ENCODE data around the gene GPA33.

The GPA33 gene

GRCh38 chr1:167127661-167128060 lies 37.5 kb upstream of the GPA33 start:
- Histone ChIP-seq H3K9me3 (ENCODE audit: low read length) (no peaks in the 10 kb centered on the region), H3K27me3 (ENCODE audit: control insufficient read depth in 1 of 2, insufficient read depth in 2 of 2, low read length in 2 of 2) (peaks cover 0 to 3% of the 10 kb centered on the region in 2 donors), H3K4me3 (ENCODE audit: low read depth in 1 of 2, low read length in 2 of 2) (no peak overlapping the region), H3K27ac (ENCODE audit: low read depth, low read length) (no peak overlapping the region), H3K4me1 (ENCODE audit: insufficient read depth, low read length) (no peaks in the 10 kb centered on the region), H3K36me3 (ENCODE audit: insufficient read depth, low read length) (no peaks in the 10 kb centered on the region), H3K9ac (ENCODE audit: low read length) (no peak overlapping the region)

GRCh38 chr1:167127236-167127635 lies 37.1 kb upstream of the GPA33 start:
- H3K4me3 ChIP-seq (ENCODE audit: low read depth in 1 of 2, low read length in 2 of 2) = no peak overlapping the region
- H3K36me3 ChIP-seq (ENCODE audit: insufficient read depth, low read length) = no peaks in the 10 kb centered on the region
- no peaks in the 10 kb centered on the region for H3K9me3 ChIP-seq (ENCODE audit: low read length)
- peaks cover 0 to 3% of the 10 kb centered on the region in 2 donors for H3K27me3 ChIP-seq (ENCODE audit: control insufficient read depth in 1 of 2, insufficient read depth in 2 of 2, low read length in 2 of 2)
- H3K4me1 ChIP-seq (ENCODE audit: insufficient read depth, low read length) = no peaks in the 10 kb centered on the region
- H3K27ac ChIP-seq (ENCODE audit: low read depth, low read length) = no peak overlapping the region
- H3K9ac ChIP-seq (ENCODE audit: low read length) = no peak overlapping the region

DNA sequence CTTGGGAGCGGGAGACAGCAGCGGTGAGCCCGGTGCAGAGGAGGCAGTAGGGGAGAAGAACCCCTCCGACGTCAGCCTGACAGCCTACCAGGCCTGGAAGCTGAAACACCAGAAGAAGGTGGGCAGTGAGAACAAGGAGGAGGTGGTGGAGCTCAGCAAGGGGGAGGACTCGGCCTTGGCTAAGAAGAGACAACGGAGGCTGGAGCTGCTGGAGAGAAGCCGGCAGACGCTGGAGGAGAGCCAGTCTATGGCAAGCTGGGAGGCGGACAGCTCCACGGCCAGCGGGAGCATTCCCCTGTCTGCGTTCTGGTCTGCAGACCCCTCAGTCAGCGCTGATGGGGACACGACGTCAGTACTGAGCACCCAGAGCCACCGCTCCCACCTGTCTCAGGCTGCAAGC lies 36.6 kb upstream of the GPA33 start:
- Histone ChIP-seq H3K4me3 (ENCODE audit: low read depth in 1 of 2, low read length in 2 of 2) (no peak overlapping the region), H3K27me3 (ENCODE audit: control insufficient read depth in 1 of 2, insufficient read depth in 2 of 2, low read length in 2 of 2) (peaks cover 0 to 3% of the 10 kb centered on the region in 2 donors), H3K36me3 (ENCODE audit: insufficient read depth, low read length) (no peaks in the 10 kb centered on the region), H3K27ac (ENCODE audit: low read depth, low read length) (no peak overlapping the region), H3K4me1 (ENCODE audit: insufficient read depth, low read length) (no peaks in the 10 kb centered on the region), H3K9ac (ENCODE audit: low read length) (no peak overlapping the region), H3K9me3 (ENCODE audit: low read length) (no peaks in the 10 kb centered on the region)

DNA sequence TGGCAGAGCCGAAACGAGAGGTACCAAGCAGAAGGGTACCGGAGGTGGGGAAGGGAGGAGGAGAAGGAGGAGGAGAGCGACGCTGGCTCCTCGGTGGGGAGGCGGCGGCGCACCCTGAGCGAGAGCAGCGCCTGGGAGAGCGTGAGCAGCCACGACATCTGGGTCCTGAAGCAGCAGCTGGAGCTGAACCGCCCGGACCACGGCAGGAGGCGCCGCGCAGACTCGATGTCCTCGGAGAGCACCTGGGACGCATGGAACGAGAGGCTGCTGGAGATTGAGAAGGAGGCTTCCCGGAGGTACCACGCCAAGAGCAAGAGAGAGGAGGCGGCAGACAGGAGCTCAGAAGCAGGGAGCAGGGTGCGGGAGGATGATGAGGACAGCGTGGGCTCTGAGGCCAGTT lies 36.1 kb upstream of the GPA33 start:
- H3K27ac ChIP-seq (ENCODE audit: low read depth, low read length) = no peak overlapping the region

DNA sequence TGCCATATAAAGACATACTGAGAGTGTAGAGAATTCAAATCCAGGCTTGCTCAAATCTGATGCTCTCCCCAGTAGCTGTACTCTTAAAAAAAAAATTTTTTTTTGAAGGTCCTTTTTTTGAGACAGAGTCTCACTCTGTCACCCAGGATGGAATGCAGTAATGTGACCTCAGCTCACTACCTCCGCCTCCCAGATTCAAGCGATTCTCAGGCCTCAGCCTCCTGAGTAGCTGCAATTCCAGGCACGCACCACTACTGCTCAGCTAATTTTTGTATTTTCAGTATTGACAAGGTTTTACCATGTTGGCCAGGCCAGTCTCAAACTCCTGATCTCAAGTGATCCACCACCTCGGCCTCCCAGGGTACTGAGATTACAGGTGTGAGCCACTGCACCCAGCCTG lies 32.4 kb upstream of the GPA33 start:
- no peak overlapping the region for H3K4me3 ChIP-seq (ENCODE audit: low read depth in 1 of 2, low read length in 2 of 2)
- no peaks in the 10 kb centered on the region for H3K36me3 ChIP-seq (ENCODE audit: insufficient read depth, low read length)
- H3K27me3 ChIP-seq (ENCODE audit: control insufficient read depth in 1 of 2, insufficient read depth in 2 of 2, low read length in 2 of 2) = peaks cover 0 to 6% of the 10 kb centered on the region in 2 donors
- H3K4me1 ChIP-seq (ENCODE audit: insufficient read depth, low read length) = no peaks in the 10 kb centered on the region
- no peak overlapping the region for H3K27ac ChIP-seq (ENCODE audit: low read depth, low read length)
- H3K9me3 ChIP-seq (ENCODE audit: low read length) = no peaks in the 10 kb centered on the region
- H3K9ac ChIP-seq (ENCODE audit: low read length) = no peak overlapping the region

More for the DNA sequence above, 36.1 kb upstream of the GPA33 start:
- H3K36me3 ChIP-seq (ENCODE audit: insufficient read depth, low read length) = no peaks in the 10 kb centered on the region
- H3K27me3 ChIP-seq (ENCODE audit: control insufficient read depth in 1 of 2, insufficient read depth in 2 of 2, low read length in 2 of 2) = peaks cover 0 to 3% of the 10 kb centered on the region in 2 donors
- no peaks in the 10 kb centered on the region for H3K4me1 ChIP-seq (ENCODE audit: insufficient read depth, low read length)
- H3K9me3 ChIP-seq (ENCODE audit: low read length) = no peaks in the 10 kb centered on the region
- H3K9ac ChIP-seq (ENCODE audit: low read length) = no peak overlapping the region
- no peak overlapping the region for H3K4me3 ChIP-seq (ENCODE audit: low read depth in 1 of 2, low read length in 2 of 2)

GRCh38 chr1:167122121-167122480 lies 31.9 kb upstream of the GPA33 start:
- H3K27ac ChIP-seq (ENCODE audit: low read depth, low read length) = no peak overlapping the region
- H3K9me3 ChIP-seq (ENCODE audit: low read length) = no peaks in the 10 kb centered on the region
- no peak overlapping the region for H3K4me3 ChIP-seq (ENCODE audit: low read depth in 1 of 2, low read length in 2 of 2)
- no peaks in the 10 kb centered on the region for H3K4me1 ChIP-seq (ENCODE audit: insufficient read depth, low read length)
- no peak overlapping the region for H3K9ac ChIP-seq (ENCODE audit: low read length)
- no peaks in the 10 kb centered on the region for H3K36me3 ChIP-seq (ENCODE audit: insufficient read depth, low read length)
- peaks cover 0 to 6% of the 10 kb centered on the region in 2 donors for H3K27me3 ChIP-seq (ENCODE audit: control insufficient read depth in 1 of 2, insufficient read depth in 2 of 2, low read length in 2 of 2)

DNA sequence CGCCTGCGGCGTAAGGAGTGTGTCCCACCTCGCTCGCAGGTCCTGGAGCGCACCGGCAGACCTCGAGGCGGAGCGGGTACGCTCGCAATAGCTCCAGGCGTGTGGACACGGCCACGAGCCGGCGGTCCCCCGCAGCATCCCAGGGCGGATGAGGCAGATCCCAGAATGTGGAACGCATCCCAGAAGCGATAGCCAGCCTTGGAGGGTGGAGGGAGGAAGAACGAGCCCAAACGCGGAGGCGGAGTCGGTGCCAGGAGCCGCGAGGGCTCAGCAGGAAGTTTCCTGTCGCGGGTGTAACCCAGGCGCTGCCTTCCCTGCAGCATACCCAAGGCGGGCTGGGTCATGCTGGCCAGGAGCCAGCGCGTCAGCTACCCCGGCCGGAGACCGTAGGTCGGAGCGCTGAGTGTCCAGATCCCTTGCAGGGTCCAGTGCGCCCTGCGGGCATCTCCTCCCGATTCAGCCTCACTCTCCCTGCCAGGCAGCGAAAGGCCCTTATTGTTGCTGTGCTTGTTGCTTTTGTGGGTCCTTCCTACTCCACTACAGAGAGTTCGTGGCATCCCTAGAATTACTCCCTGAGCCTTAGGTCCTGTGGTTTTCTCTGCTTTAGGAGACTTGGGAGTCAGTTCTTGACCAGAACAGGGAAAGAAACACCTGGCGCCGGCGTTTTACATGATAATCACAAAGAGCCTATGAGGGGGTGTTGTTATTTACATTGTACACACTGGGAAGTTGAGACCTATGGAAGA lies 31.4 kb upstream of the GPA33 start:
- Histone ChIP-seq H3K4me3 (ENCODE audit: low read depth in 1 of 2, low read length in 2 of 2) (peak overlapping the region; percentile 24 to 44), H3K9me3 (ENCODE audit: low read length) (no peaks in the 10 kb centered on the region), H3K27ac (ENCODE audit: low read depth, low read length) (peak overlapping the region; percentile 7), H3K9ac (ENCODE audit: low read length) (no peak overlapping the region), H3K4me1 (ENCODE audit: insufficient read depth, low read length) (no peaks in the 10 kb centered on the region), H3K27me3 (ENCODE audit: control insufficient read depth in 1 of 2, insufficient read depth in 2 of 2, low read length in 2 of 2) (peaks cover 0 to 6% of the 10 kb centered on the region in 2 donors), H3K36me3 (ENCODE audit: insufficient read depth, low read length) (no peaks in the 10 kb centered on the region)

- no peaks in the 10 kb centered on the region for H3K4me1 ChIP-seq (ENCODE audit: insufficient read depth, low read length)
- no peak overlapping the region for H3K27ac ChIP-seq (ENCODE audit: low read depth, low read length)
- peak overlapping the region; percentile 24 to 44 for H3K4me3 ChIP-seq (ENCODE audit: low read depth in 1 of 2, low read length in 2 of 2)
- no peak overlapping the region for H3K9ac ChIP-seq (ENCODE audit: low read length)
- peaks cover 0 to 6% of the 10 kb centered on the region in 2 donors for H3K27me3 ChIP-seq (ENCODE audit: control insufficient read depth in 1 of 2, insufficient read depth in 2 of 2, low read length in 2 of 2)
- no peaks in the 10 kb centered on the region for H3K36me3 ChIP-seq (ENCODE audit: insufficient read depth, low read length)
- H3K9me3 ChIP-seq (ENCODE audit: low read length) = no peaks in the 10 kb centered on the region
These were observed 30.7 kb upstream of the GPA33 start for GRCh38 chr1:167120899-167121298.

GRCh38 chr1:167119696-167120095 lies 29.5 kb upstream of the GPA33 start:
- H3K9ac ChIP-seq (ENCODE audit: low read length) = no peak overlapping the region
- H3K36me3 ChIP-seq (ENCODE audit: insufficient read depth, low read length) = no peaks in the 10 kb centered on the region
- no peak overlapping the region for H3K27ac ChIP-seq (ENCODE audit: low read depth, low read length)
- no peak overlapping the region for H3K4me3 ChIP-seq (ENCODE audit: low read depth in 1 of 2, low read length in 2 of 2)
- no peaks in the 10 kb centered on the region for H3K4me1 ChIP-seq (ENCODE audit: insufficient read depth, low read length)
- peaks cover 0 to 6% of the 10 kb centered on the region in 2 donors for H3K27me3 ChIP-seq (ENCODE audit: control insufficient read depth in 1 of 2, insufficient read depth in 2 of 2, low read length in 2 of 2)
- H3K9me3 ChIP-seq (ENCODE audit: low read length) = no peaks in the 10 kb centered on the region

- H3K27me3 ChIP-seq (ENCODE audit: control insufficient read depth in 1 of 2, insufficient read depth in 2 of 2, low read length in 2 of 2) = peaks cover 0 to 6% of the 10 kb centered on the region in 2 donors
- no peak overlapping the region for H3K4me3 ChIP-seq (ENCODE audit: low read depth in 1 of 2, low read length in 2 of 2)
- H3K4me1 ChIP-seq (ENCODE audit: insufficient read depth, low read length) = no peaks in the 10 kb centered on the region
- H3K9ac ChIP-seq (ENCODE audit: low read length) = no peak overlapping the region
- no peaks in the 10 kb centered on the region for H3K9me3 ChIP-seq (ENCODE audit: low read length)
- no peaks in the 10 kb centered on the region for H3K36me3 ChIP-seq (ENCODE audit: insufficient read depth, low read length)
- no peak overlapping the region for H3K27ac ChIP-seq (ENCODE audit: low read depth, low read length)
These were observed 28.0 kb upstream of the GPA33 start for GRCh38 chr1:167118188-167118587.

DNA sequence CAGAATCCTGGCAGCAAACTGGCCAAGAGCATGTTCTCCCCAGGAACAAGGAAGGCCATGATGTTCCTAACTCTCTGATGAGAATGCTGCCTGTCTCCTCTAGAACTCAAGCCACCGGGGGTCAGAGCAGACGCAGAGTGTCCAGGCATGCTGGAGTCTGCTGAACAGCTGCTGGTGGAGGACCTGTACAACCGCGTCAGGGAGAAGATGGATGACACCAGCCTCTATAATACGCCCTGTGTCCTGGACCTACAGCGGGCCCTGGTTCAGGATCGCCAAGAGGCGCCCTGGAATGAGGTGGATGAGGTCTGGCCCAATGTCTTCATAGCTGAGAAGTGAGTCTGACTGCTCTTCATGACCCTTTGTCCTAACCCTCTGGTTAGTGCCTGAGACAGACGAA lies 27.0 kb upstream of the GPA33 start:
- no peak overlapping the region for H3K27ac ChIP-seq (ENCODE audit: low read depth, low read length)
- no peak overlapping the region for H3K9ac ChIP-seq (ENCODE audit: low read length)
- no peaks in the 10 kb centered on the region for H3K36me3 ChIP-seq (ENCODE audit: insufficient read depth, low read length)
- H3K27me3 ChIP-seq (ENCODE audit: control insufficient read depth in 1 of 2, insufficient read depth in 2 of 2, low read length in 2 of 2) = peaks cover 0 to 6% of the 10 kb centered on the region in 2 donors
- H3K4me1 ChIP-seq (ENCODE audit: insufficient read depth, low read length) = no peaks in the 10 kb centered on the region
- no peak overlapping the region for H3K4me3 ChIP-seq (ENCODE audit: low read depth in 1 of 2, low read length in 2 of 2)
- no peaks in the 10 kb centered on the region for H3K9me3 ChIP-seq (ENCODE audit: low read length)

- Histone ChIP-seq H3K4me1 (ENCODE audit: insufficient read depth, low read length) (no peaks in the 10 kb centered on the region), H3K4me3 (ENCODE audit: low read depth in 1 of 2, low read length in 2 of 2) (no peak overlapping the region), H3K9me3 (ENCODE audit: low read length) (no peaks in the 10 kb centered on the region), H3K9ac (ENCODE audit: low read length) (no peak overlapping the region), H3K36me3 (ENCODE audit: insufficient read depth, low read length) (no peaks in the 10 kb centered on the region), H3K27me3 (ENCODE audit: control insufficient read depth in 1 of 2, insufficient read depth in 2 of 2, low read length in 2 of 2) (peaks cover 0 to 6% of the 10 kb centered on the region in 2 donors), H3K27ac (ENCODE audit: low read depth, low read length) (no peak overlapping the region)
These were observed 26.0 kb upstream of the GPA33 start for GRCh38 chr1:167116174-167116573.
